OCI-LY7 (cell line): ENCODE results near the gene GNAI2.

ENCODE experiments used
- EZH2phosphoT487 ChIP-seq: fragments of 200-600 bp; sonication (generic); IDR thresholded peaks from 2 replicates; pipeline ENCODE4 v1.6.1; 2018; ENCODE audit warnings: low read depth, borderline replicate concordance, mild to moderate bottlenecking, mixed run types, antibody characterized with exemption, low read length, moderate library complexity, mixed read lengths
- TF ChIP-seq, protein P1 (sequence below): fragments of 200-600 bp; sonication (generic); conservative IDR thresholded peaks from 2 replicates; pipeline ENCODE4 v1.5.1; 2014; ENCODE audit warnings: mild to moderate bottlenecking, antibody characterized with exemption, low read length, moderate library complexity, mixed read lengths

DNA sequence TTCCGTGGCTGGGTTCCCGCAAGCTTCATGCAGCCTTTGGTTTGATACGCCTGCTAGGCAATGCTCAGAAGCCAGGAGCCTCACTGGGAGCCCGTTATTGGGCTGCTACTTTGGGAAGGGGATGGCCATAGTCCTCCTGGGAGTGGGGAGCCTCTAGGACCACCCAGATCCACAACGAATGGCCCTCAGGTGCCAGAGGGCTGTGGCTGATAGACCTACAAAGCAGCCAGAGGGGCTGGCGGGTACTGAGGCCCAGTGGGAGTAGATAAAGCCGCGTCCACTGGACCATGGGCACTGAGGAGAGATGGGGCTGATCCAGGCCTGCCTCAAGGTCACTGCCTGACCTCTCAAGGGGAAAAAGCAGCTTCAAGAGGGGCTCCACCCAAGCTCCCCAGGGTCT, 43.9 kb upstream of the GNAI2 start:
- TF ChIP-seq EZH2phosphoT487, result no peak
- TF ChIP-seq, protein P1, sequence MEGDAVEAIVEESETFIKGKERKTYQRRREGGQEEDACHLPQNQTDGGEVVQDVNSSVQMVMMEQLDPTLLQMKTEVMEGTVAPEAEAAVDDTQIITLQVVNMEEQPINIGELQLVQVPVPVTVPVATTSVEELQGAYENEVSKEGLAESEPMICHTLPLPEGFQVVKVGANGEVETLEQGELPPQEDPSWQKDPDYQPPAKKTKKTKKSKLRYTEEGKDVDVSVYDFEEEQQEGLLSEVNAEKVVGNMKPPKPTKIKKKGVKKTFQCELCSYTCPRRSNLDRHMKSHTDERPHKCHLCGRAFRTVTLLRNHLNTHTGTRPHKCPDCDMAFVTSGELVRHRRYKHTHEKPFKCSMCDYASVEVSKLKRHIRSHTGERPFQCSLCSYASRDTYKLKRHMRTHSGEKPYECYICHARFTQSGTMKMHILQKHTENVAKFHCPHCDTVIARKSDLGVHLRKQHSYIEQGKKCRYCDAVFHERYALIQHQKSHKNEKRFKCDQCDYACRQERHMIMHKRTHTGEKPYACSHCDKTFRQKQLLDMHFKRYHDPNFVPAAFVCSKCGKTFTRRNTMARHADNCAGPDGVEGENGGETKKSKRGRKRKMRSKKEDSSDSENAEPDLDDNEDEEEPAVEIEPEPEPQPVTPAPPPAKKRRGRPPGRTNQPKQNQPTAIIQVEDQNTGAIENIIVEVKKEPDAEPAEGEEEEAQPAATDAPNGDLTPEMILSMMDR, result no peak
